SU-DHL-6 (cell line): ENCODE measurements around the gene VEGFC.

Experiments used
- H2AFZ ChIP-seq: fragments of 200-600 bp; sonication (generic); 2 replicates; pipeline ENCODE4 v1.6.1; 2014; ENCODE audit warnings: low read depth, mild to moderate bottlenecking, moderate library complexity, mixed read lengths, antibody characterized with exemption, low read length; ENCODE audit not compliant: severe bottlenecking
- H3F3A ChIP-seq: fragments of 200-600 bp; shearing (Covaris generic); 2 replicates; pipeline ENCODE4 v1.6.0; 2016; ENCODE audit warnings: antibody characterized with exemption, mild to moderate bottlenecking; ENCODE audit not compliant: insufficient read depth
- H3K27ac ChIP-seq: fragments of 200-600 bp; sonication (generic); 2 replicates; pipeline ENCODE4 v1.5.1; 2016; ENCODE audit warnings: low read depth, mild to moderate bottlenecking, low read length, moderate library complexity, mixed read lengths
- H3K27me3 ChIP-seq: fragments of 200-600 bp; sonication (generic), shearing (Covaris generic); 2 replicates; pipeline ENCODE4 v1.6.0; 2014; ENCODE audit warnings: mild to moderate bottlenecking, low read length
- H3K36me3 ChIP-seq: fragments of 200-600 bp; sonication (generic); 2 replicates; pipeline ENCODE4 v1.6.1; 2014; ENCODE audit warnings: mild to moderate bottlenecking, low read length, mixed read lengths
- H3K4me2 ChIP-seq: fragments of 300-600, 200-600 bp; shearing (Covaris generic), sonication (generic); 2 replicates; pipeline ENCODE4 v1.6.0; 2014; ENCODE audit warnings: low read length, low read depth, mild to moderate bottlenecking; ENCODE audit not compliant: poor library complexity, severe bottlenecking
- H3K4me3 ChIP-seq: fragments of 200-600 bp; sonication (generic); 2 replicates; pipeline ENCODE4 v1.5.1; 2014; ENCODE audit warnings: antibody characterized with exemption, low read length, mild to moderate bottlenecking, mixed read lengths; ENCODE audit not compliant: insufficient read depth, poor library complexity, severe bottlenecking
- H3K79me2 ChIP-seq: fragments of 200-600 bp; sonication (generic); 2 replicates; pipeline ENCODE4 v1.6.1; 2014; ENCODE audit warnings: mild to moderate bottlenecking, low read length, moderate library complexity; ENCODE audit not compliant: insufficient read depth
- H3K9ac ChIP-seq: fragments of 200-600 bp; sonication (generic); 2 replicates; pipeline ENCODE4 v1.7.0; 2014; ENCODE audit warnings: mild to moderate bottlenecking, low read length
- H3K9me2 ChIP-seq: fragments of 200-600 bp; sonication (generic); replicated peaks from 2 replicates; pipeline ENCODE4 v1.6.1; 2014; ENCODE audit warnings: low read length; ENCODE audit not compliant: insufficient read depth
- H3K9me3 ChIP-seq: fragments of 200-600 bp; sonication (generic); 2 replicates; pipeline ENCODE4 v1.6.1; 2014; ENCODE audit warnings: low read length, mixed read lengths; ENCODE audit not compliant: insufficient read depth
- H4K20me1 ChIP-seq: fragments of 200-600 bp; sonication (generic); 2 replicates; pipeline ENCODE4 v1.6.1; 2014; ENCODE audit warnings: low read depth, mild to moderate bottlenecking, antibody characterized with exemption, low read length, moderate library complexity, mixed read lengths
- EZH2phosphoT487 ChIP-seq: fragments of 200-600 bp; sonication (generic), shearing (Covaris generic); conservative IDR thresholded peaks from 2 replicates; pipeline ENCODE4 v1.6.1; 2018; ENCODE audit warnings: mild to moderate bottlenecking, antibody characterized with exemption, low read length, moderate library complexity, mixed read lengths
- TF ChIP-seq, protein P1 (sequence below): fragments of 200-600 bp; sonication (generic); IDR thresholded peaks from one replicate; pipeline ENCODE4 v1.5.1; 2017; ENCODE audit warnings: antibody characterized with exemption, mild to moderate bottlenecking, low read length, moderate library complexity; ENCODE audit not compliant: insufficient read depth, poor library complexity, severe bottlenecking

Gene VEGFC

DNA sequence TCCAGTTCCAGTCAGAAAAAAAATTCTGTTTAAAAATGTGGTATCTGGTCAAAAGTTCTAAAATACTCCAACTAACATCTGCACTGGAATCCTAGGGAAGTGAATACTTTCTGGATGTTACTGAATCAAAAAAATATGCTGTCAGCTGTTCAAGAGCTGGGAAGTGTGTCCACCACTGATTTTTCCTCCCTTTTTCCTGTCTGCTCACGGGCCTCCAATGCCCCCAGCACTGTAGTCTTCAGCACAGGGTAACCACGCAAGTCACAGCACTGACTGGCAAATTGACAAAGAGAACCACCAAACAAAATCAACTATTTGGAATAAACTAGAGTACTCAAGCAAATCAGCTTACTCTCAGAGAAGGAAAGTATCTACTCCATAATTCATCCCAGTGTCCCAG is 9.9 kb downstream of the VEGFC start:
- Histone ChIP-seq H3K79me2 (no peaks in the 10 kb centered on the region), H3K9ac (no peak overlapping the region), H3K36me3 (no peaks in the 10 kb centered on the region), H3K4me2 (no peak overlapping the region), H4K20me1 (no peaks in the 10 kb centered on the region), H2AFZ (no peak overlapping the region), H3K9me2 (no peaks in the 10 kb centered on the region), H3F3A (no peaks in the 10 kb centered on the region), H3K4me3 (no peak overlapping the region), H3K9me3 (no peaks in the 10 kb centered on the region), H3K27ac (no peak overlapping the region), H3K27me3 (no peaks in the 10 kb centered on the region)
- TF ChIP-seq, protein P1, sequence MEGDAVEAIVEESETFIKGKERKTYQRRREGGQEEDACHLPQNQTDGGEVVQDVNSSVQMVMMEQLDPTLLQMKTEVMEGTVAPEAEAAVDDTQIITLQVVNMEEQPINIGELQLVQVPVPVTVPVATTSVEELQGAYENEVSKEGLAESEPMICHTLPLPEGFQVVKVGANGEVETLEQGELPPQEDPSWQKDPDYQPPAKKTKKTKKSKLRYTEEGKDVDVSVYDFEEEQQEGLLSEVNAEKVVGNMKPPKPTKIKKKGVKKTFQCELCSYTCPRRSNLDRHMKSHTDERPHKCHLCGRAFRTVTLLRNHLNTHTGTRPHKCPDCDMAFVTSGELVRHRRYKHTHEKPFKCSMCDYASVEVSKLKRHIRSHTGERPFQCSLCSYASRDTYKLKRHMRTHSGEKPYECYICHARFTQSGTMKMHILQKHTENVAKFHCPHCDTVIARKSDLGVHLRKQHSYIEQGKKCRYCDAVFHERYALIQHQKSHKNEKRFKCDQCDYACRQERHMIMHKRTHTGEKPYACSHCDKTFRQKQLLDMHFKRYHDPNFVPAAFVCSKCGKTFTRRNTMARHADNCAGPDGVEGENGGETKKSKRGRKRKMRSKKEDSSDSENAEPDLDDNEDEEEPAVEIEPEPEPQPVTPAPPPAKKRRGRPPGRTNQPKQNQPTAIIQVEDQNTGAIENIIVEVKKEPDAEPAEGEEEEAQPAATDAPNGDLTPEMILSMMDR, result no peak
- TF ChIP-seq EZH2phosphoT487, result no peak

DNA sequence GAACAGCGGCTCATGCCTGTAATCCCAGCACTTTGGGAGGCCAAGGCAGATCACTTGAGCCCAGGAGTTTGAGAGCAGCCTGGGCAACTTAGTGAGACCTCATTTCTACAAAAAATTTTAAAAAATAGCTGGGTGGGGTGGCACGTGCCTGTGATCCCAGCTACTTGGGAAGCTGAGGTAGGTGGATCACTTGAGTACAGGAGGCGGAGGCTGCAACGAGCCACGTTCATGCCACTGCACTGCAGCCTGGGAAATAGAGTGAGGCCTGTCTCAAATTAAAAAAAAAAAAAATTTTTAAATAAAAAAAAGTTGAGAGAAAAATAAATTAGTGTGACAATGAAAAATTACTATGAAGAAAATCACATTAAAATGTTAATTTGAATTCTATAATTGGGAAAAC is 10.5 kb downstream of the VEGFC start:
- H3K27me3 ChIP-seq, result no peaks in the 10 kb centered on the region
- no peak overlapping the region for H3K27ac ChIP-seq

DNA sequence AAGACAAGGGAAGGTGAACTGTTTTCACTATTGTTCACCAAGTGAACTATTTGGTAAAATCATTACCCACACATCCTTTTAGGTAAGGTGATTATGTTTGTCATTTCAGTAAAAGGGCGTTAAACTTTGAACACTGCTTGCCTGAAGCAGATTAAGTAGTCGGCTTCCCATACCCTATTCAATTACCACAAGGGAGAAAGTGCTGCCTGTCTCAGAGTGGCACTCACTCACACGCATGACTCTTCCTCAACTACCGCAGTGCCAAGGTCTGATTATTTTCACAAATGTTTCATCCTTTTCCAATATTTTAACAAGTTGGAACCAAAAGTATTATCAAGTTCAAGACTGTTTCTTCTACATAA is 11.0 kb downstream of the VEGFC start:
- Histone ChIP-seq H4K20me1 (no peaks in the 10 kb centered on the region), H3K4me3 (no peak overlapping the region), H3F3A (no peaks in the 10 kb centered on the region), H2AFZ (no peak overlapping the region), H3K27ac (no peak overlapping the region), H3K4me2 (no peak overlapping the region), H3K9ac (no peak overlapping the region), H3K9me2 (no peaks in the 10 kb centered on the region), H3K79me2 (no peaks in the 10 kb centered on the region), H3K9me3 (no peaks in the 10 kb centered on the region), H3K27me3 (no peaks in the 10 kb centered on the region), H3K36me3 (no peaks in the 10 kb centered on the region)
- no peak for TF ChIP-seq EZH2phosphoT487
- TF ChIP-seq, protein P1, result no peak

More for the DNA sequence above, 10.5 kb downstream of the VEGFC start:
- H3K4me2 ChIP-seq, result no peak overlapping the region
- H3K9me2 ChIP-seq, result no peaks in the 10 kb centered on the region
- TF ChIP-seq, protein P1, result no peak
- TF ChIP-seq EZH2phosphoT487, result no peak
- no peaks in the 10 kb centered on the region for H3K36me3 ChIP-seq
- no peak overlapping the region for H3K9ac ChIP-seq
- H2AFZ ChIP-seq, result no peak overlapping the region
- H3K9me3 ChIP-seq, result no peaks in the 10 kb centered on the region
- H3K4me3 ChIP-seq, result no peak overlapping the region
- H4K20me1 ChIP-seq, result no peaks in the 10 kb centered on the region
- no peaks in the 10 kb centered on the region for H3K79me2 ChIP-seq
- H3F3A ChIP-seq, result no peaks in the 10 kb centered on the region
